Measurements from ENCODE around the gene OR2A2.

OR2A2 gene, protein sequence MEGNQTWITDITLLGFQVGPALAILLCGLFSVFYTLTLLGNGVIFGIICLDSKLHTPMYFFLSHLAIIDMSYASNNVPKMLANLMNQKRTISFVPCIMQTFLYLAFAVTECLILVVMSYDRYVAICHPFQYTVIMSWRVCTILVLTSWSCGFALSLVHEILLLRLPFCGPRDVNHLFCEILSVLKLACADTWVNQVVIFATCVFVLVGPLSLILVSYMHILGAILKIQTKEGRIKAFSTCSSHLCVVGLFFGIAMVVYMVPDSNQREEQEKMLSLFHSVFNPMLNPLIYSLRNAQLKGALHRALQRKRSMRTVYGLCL

DNA sequence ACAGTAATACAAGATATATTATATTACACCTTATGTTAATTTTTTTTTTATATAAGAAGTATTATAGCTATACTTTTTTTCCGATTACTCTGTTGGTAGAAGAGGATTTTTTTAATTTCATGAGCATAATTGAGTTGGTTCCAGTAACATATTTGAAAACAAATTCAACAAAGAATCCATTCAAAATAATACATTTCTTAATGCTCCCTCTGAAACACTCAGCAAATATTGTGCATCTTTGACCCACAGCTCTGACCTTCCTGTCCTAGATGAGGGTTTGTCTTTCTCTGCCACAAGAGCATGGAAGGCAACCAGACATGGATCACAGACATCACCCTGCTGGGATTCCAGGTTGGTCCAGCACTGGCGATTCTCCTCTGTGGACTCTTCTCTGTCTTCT, at the start of gene OR2A2:
Gene OR2A2 (plus strand): TSS at position 301 of the 400 bp plus-strand sequence. CDS start 0 bp downstream, at position 301.
- DNase-seq (no peak), ATAC-seq (replicated peaks) (no peak)
- H3K9me3 Mint-ChIP-seq: peaks cover 0 to 1% of the 10 kb centered on the region in 2 donors
- no peak within 1 kb of the TSS for H3K27ac Mint-ChIP-seq
- H3K36me3 Mint-ChIP-seq: no peaks in the 10 kb centered on the region
- peaks cover 0 to 2% of the 10 kb centered on the region in 2 donors for H3K4me1 Mint-ChIP-seq
- no peak within 1 kb of the TSS for H3K4me3 Mint-ChIP-seq
- peaks cover 16 to 26% of the 10 kb centered on the region in 2 donors for H3K27me3 Mint-ChIP-seq

DNA sequence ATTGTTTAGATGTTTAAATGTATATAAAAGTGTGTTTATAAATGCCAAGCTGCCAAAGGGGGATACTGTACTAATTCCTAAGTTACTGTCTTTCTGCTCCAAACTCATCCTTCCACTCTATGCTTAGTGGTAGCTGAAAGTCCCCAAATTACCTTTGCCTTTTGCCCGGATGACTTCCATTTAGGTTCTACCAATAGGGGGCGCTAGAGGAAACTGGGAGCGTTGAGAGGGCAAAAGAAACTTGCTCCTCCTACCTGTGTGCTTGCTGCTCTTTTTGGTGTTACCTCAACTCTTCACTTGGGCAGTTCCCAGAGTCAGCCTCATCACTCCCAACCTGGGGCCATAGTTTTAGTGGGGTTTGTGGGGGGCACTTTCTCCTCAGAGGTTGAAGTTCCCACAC, 45.7 kb upstream of the OR2A2 start:
- DNase-seq: no peak
- H3K4me3 Mint-ChIP-seq: no peak overlapping the region

DNA sequence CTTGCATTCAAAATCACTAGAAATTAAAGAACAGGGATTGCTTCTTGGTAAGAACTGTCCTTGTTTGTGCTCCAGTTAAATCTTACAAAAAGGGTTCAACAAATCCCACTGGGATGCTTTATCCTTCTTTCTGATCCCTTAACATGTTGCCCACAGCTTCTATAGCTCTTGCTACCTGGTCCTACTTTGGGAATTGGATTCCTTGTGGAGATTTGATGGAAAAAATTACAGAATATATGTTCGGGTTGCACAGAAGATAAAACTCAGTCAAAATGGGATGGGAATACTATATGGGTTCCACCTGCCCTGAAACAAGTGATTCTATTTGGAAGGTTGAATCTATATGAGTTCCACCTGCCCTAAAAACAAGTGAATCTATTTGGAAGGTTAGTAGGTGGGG, 39.9 kb upstream of the OR2A2 start, which contains the start of gene OR2A25:
Gene OR2A25 (plus strand): TSS at position 301 of the 400 bp plus-strand sequence. CDS start 4,409 bp downstream, outside the sequence.
- H3K4me3 Mint-ChIP-seq: no peak within 1 kb of the TSS
- no peak for ATAC-seq (replicated peaks)
- peaks cover 5 to 6% of the 10 kb centered on the region in 2 donors for H3K9me3 Mint-ChIP-seq
- H3K27ac Mint-ChIP-seq: no peak within 1 kb of the TSS
- no peak for DNase-seq
- H3K27me3 Mint-ChIP-seq: peaks cover 3 to 6% of the 10 kb centered on the region in 2 donors
- H3K4me1 Mint-ChIP-seq: no peaks in the 10 kb centered on the region
- no peaks in the 10 kb centered on the region for H3K36me3 Mint-ChIP-seq

More for the DNA sequence above, 45.7 kb upstream of the OR2A2 start:
- Mint-ChIP-seq H3K36me3 (no peaks in the 10 kb centered on the region), H3K27ac (no peak overlapping the region), H3K9me3 (peaks cover 19 to 20% of the 10 kb centered on the region in 2 donors), H3K4me1 (no peaks in the 10 kb centered on the region), H3K27me3 (peaks cover 13 to 18% of the 10 kb centered on the region in 2 donors)
- ATAC-seq (replicated peaks): no peak

DNA sequence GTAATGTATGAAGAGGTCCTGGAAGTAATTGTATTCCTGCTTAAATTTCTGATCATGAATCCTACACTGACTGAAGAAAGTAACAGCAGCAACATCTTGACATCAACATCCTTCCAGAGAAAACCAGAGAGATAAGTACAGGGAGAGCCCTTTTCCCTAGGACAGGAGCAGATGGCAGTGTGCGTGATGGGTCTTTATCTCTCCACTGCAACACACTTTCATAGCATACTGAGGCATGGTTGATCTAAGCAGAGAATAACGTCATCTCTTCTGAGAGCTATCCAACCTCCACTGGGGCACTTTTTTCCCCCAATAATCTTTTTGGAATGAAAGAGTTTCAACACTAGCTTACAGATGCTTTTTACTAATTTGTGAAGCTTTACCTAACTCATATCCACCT, 39.4 kb upstream of the OR2A2 start:
- ATAC-seq (replicated peaks): no peak
- H3K36me3 Mint-ChIP-seq: no peaks in the 10 kb centered on the region
- no peaks in the 10 kb centered on the region for H3K4me1 Mint-ChIP-seq

DNA sequence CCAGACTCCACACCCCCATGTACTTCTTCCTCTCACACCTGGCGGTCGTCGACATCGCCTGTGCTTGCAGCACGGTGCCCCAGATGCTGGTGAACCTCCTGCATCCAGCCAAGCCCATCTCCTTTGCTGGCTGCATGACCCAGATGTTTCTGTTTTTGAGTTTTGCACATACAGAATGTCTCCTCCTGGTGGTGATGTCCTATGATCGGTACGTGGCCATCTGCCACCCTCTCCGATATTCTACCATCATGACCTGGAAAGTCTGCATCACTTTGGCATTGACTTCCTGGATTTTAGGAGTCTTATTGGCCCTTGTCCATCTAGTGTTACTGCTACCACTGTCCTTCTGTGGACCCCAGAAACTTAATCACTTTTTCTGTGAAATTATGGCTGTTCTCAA, 35.0 kb upstream of the OR2A2 start:
- H3K27ac Mint-ChIP-seq: no peak overlapping the region
- ATAC-seq (replicated peaks) (no peak), DNase-seq (no peak)
- H3K9me3 Mint-ChIP-seq: no peaks in the 10 kb centered on the region
- H3K4me1 Mint-ChIP-seq: no peaks in the 10 kb centered on the region
- no peaks in the 10 kb centered on the region for H3K36me3 Mint-ChIP-seq
- peaks cover 6 to 10% of the 10 kb centered on the region in 2 donors for H3K27me3 Mint-ChIP-seq
- no peak overlapping the region for H3K4me3 Mint-ChIP-seq

More for the DNA sequence above, 39.4 kb upstream of the OR2A2 start:
- DNase-seq: no peak
- Mint-ChIP-seq H3K27me3 (peaks cover 6 to 8% of the 10 kb centered on the region in 2 donors), H3K9me3 (peaks cover 5 to 6% of the 10 kb centered on the region in 2 donors), H3K27ac (no peak overlapping the region), H3K4me3 (no peak overlapping the region)

DNA sequence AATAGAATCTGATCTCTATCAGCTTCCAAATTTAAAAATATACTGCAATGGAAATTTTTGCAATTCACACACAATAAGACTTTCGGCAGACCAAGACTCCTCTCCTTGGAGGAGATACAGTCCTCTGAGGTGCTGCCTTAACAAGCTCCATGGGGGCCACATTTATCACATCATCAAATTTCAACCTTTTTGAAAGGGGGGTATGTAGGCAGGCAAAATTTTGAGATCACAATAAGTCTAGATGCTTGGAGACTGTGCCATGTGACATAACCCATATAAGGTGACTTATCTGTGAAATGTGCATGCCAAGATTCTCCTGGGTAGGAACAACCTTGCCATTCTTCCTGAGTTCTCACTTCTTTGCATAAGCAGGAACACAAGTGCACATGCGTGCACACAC, 23.4 kb upstream of the OR2A2 start, which contains the start of gene OR2A12:
Gene OR2A12 (plus strand): TSS at position 301 of the 400 bp plus-strand sequence. CDS start 8,830 bp downstream, outside the sequence.
- H3K36me3 Mint-ChIP-seq: no peaks in the 10 kb centered on the region
- H3K4me1 Mint-ChIP-seq: no peaks in the 10 kb centered on the region
- no peak for DNase-seq
- peaks cover 0 to 4% of the 10 kb centered on the region in 2 donors for H3K9me3 Mint-ChIP-seq
- H3K27ac Mint-ChIP-seq: no peak within 1 kb of the TSS
- ATAC-seq (replicated peaks): no peak
- H3K27me3 Mint-ChIP-seq: peaks cover 0 to 12% of the 10 kb centered on the region in 2 donors
- no peak within 1 kb of the TSS for H3K4me3 Mint-ChIP-seq

DNA sequence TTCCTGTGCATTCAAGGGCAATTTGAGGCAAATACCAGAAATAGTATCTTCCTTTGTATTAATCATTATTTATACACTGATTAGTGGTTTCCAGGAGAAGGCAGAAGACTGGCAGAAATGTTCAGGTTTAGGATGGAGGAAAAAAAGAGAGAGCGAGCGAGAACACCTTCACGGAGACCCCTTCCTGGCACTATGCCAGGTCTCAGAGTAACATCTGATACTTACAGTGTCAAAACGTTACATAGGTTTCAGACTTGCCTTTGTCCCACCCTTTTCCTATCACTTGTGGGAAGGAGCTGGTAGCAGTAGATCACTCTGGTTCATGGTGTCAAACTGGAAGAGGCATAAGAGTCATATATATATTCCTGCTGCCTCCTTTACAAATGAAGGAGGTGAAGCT, 22.7 kb upstream of the OR2A2 start:
- DNase-seq (no peak), ATAC-seq (replicated peaks) (no peak)
- Mint-ChIP-seq H3K27me3 (peaks cover 0 to 8% of the 10 kb centered on the region in 2 donors), H3K4me3 (no peak overlapping the region), H3K9me3 (peaks cover 3 to 4% of the 10 kb centered on the region in 2 donors), H3K27ac (no peak overlapping the region), H3K4me1 (no peaks in the 10 kb centered on the region), H3K36me3 (no peaks in the 10 kb centered on the region)

DNA sequence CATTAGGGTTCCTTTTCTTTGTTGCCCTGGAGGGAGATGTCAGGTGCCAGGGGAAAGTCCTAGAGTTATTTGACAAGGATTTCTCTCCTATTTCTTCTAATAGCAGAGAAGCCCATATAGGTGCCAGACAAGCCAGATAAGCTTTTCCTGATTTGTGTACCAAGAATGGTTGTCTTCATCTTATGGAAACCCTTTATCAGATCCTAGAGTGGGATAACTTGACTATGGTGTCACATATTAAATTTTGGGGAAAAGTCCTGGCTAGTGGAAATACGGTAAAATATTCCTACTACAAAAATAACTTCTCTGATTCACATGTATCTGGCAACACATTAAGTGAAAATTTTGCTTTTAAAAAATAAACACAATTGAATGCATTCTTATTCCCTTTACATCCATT, 22.2 kb upstream of the OR2A2 start:
- Mint-ChIP-seq H3K4me1 (no peaks in the 10 kb centered on the region), H3K4me3 (no peak overlapping the region), H3K27ac (no peak overlapping the region), H3K36me3 (no peaks in the 10 kb centered on the region), H3K27me3 (peaks cover 0 to 3% of the 10 kb centered on the region in 2 donors), H3K9me3 (peaks cover 3 to 4% of the 10 kb centered on the region in 2 donors)
- ATAC-seq (replicated peaks): no peak
- DNase-seq: no peak

DNA sequence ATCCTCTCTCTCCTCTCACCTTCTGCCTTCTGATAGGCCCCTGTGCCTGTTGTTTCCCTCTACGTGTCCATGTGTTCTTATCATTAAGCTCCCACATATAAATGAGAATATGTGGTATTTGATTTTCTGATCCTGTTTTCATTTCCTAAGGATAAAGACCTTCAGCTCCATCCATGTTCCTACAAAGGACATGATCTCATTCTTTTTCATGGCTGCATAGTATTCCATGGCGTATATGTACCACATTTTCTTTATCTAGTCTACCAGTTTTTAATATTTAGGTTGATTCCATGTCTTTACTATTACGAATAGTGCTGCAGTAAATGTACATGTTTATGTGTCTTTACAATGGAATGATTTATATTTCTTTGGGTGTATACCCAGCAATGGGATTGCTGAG, 18.7 kb upstream of the OR2A2 start:
- no peak overlapping the region for H3K27ac Mint-ChIP-seq
- H3K4me3 Mint-ChIP-seq: no peak overlapping the region
- H3K36me3 Mint-ChIP-seq: no peaks in the 10 kb centered on the region
- no peak for DNase-seq
- peaks cover 3 to 4% of the 10 kb centered on the region in 2 donors for H3K9me3 Mint-ChIP-seq
- H3K4me1 Mint-ChIP-seq: no peaks in the 10 kb centered on the region
- no peak for ATAC-seq (replicated peaks)
- no peaks in the 10 kb centered on the region for H3K27me3 Mint-ChIP-seq

DNA sequence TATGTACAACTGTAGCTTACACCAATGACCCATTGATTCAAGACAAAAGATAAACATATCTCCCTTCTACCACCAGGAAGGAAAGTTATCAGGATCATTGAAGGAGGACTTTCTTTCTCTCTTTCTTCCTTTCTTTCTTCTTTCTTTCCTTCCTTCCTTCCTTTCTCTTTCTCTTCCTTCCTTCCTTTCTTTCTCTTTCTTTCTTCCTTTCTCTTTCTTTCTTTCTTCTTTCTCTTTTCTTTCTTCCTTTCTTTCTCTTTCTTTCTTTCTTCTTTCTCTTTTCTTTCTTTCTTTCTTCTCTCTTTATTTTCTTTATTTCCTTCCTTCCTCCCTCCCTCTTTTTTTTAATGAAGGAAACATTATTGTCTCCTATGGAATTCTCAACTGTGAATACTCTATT, 10.6 kb upstream of the OR2A2 start:
- H3K9me3 Mint-ChIP-seq: no peaks in the 10 kb centered on the region
- no peaks in the 10 kb centered on the region for H3K4me1 Mint-ChIP-seq

DNA sequence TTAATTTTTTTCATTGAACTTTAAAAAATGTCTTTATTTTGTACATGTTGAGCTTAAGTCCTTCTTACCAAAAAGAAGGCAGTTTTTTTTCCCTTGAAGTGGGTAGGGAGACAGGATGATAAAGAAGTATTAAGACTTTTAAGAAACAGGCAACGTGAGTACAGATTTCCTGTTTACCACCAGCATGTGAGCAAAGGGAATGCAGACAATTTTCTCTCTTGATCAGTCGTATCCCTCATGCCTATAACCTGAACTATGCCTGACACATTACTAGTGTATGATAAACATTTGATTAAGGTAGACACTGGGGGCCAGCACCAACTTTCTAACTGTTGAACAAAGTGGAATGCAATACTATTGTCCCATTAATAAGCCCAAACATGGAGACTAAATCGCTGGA, 8.8 kb upstream of the OR2A2 start:
- Mint-ChIP-seq H3K9me3 (no peaks in the 10 kb centered on the region), H3K36me3 (no peaks in the 10 kb centered on the region), H3K27ac (no peak overlapping the region), H3K4me1 (no peaks in the 10 kb centered on the region), H3K27me3 (peaks cover 0 to 22% of the 10 kb centered on the region in 2 donors), H3K4me3 (no peak overlapping the region)
- DNase-seq (no peak), ATAC-seq (replicated peaks) (no peak)

More for the DNA sequence above, 10.6 kb upstream of the OR2A2 start:
- H3K36me3 Mint-ChIP-seq: no peaks in the 10 kb centered on the region
- ATAC-seq (replicated peaks) (no peak), DNase-seq (no peak)
- H3K27ac Mint-ChIP-seq: no peak overlapping the region
- H3K27me3 Mint-ChIP-seq: peaks cover 0 to 21% of the 10 kb centered on the region in 2 donors
- no peak overlapping the region for H3K4me3 Mint-ChIP-seq

DNA sequence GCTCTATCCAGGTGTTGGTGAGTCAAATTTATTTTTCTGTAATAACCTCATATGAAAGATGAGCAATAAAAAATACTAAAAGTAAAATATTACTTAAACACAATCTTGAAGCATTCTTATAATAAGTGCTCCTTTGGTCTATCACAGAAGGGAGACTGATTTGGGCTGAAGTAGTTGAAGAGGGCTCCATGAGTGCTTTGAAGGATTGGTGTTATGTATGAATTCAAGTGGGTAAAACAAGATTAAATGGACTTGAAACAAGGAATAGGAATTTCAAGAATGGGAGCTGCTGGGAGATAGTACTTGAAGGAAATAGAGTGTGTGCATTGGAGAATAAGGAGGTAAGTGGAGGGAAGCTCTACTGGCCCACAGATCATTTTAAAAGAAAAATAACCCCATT, 7.3 kb upstream of the OR2A2 start:
- Mint-ChIP-seq H3K9me3 (no peaks in the 10 kb centered on the region), H3K27ac (no peak overlapping the region), H3K4me1 (peaks cover 0 to 2% of the 10 kb centered on the region in 2 donors), H3K27me3 (peaks cover 0 to 22% of the 10 kb centered on the region in 2 donors), H3K36me3 (no peaks in the 10 kb centered on the region), H3K4me3 (no peak overlapping the region)
- no peak for ATAC-seq (replicated peaks)
- DNase-seq: no peak

DNA sequence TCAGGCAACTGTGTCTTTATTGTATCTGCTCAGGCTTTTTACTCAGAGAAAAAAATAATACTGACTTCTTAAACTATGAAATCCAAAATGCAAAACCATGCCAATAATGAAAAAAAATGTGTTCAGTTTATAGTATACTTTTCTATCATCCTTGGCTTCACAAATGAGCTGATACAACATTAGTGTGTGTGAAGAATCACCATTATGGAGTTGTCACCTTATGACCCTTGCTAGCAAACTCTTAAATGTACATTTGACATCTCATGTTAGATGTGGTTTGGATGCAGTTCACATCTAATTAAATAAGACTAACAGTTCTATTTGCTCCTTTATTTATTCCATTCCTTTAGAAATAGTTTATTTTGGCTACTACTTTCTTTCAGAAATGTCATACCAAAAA, 4.2 kb upstream of the OR2A2 start:
- Mint-ChIP-seq H3K4me1 (peaks cover 0 to 2% of the 10 kb centered on the region in 2 donors), H3K4me3 (no peak overlapping the region), H3K27me3 (peaks cover 15 to 29% of the 10 kb centered on the region in 2 donors), H3K36me3 (no peaks in the 10 kb centered on the region), H3K9me3 (peaks cover 0 to 1% of the 10 kb centered on the region in 2 donors), H3K27ac (no peak overlapping the region)
- ATAC-seq (replicated peaks) (no peak), DNase-seq (no peak)

DNA sequence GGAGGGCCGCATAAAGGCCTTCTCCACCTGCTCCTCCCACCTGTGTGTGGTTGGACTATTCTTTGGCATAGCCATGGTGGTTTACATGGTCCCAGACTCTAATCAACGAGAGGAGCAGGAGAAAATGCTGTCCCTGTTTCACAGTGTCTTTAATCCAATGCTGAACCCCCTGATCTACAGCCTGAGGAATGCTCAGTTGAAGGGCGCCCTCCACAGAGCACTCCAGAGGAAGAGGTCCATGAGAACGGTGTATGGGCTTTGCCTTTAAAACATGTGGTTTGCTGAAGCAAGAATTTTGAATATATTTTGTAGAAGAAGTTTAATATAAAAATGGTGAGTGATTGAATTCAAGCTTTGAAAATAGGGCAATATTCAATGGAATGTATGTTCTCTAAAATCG, 889 bp downstream of the OR2A2 start:
- H3K4me1 Mint-ChIP-seq: peaks cover 0 to 2% of the 10 kb centered on the region in 2 donors
- no peak overlapping the region for H3K4me3 Mint-ChIP-seq
- DNase-seq: no peak
- no peak overlapping the region for H3K27ac Mint-ChIP-seq
- H3K36me3 Mint-ChIP-seq: no peaks in the 10 kb centered on the region
- H3K9me3 Mint-ChIP-seq: peaks cover 0 to 1% of the 10 kb centered on the region in 2 donors
- H3K27me3 Mint-ChIP-seq: peaks cover 16 to 26% of the 10 kb centered on the region in 2 donors
- no peak for ATAC-seq (replicated peaks)

DNA sequence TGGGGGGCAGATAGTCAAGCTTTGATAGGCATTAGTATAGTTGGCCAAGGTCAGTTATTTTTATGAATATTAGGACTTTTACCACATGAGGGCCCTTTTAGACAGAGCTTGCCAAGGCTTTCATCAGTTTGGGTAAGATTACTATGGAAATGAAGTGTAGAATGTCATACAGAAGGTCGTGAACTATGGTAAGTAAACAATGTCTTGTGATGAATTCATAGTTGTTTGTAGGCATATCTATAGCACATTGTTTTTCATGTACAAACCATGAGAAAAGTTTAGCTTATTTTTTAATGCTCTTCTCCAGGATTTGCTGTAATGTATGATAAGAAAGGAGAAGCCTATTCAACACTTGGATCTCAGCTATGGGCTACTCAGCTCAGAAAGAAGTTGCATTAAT, 4.3 kb downstream of the OR2A2 start:
- ATAC-seq (replicated peaks): no peak
- H3K9me3 Mint-ChIP-seq: no peaks in the 10 kb centered on the region
- DNase-seq: no peak
- no peaks in the 10 kb centered on the region for H3K36me3 Mint-ChIP-seq
- no peak overlapping the region for H3K27ac Mint-ChIP-seq
- no peak overlapping the region for H3K4me3 Mint-ChIP-seq
- H3K27me3 Mint-ChIP-seq: peaks cover 12 to 25% of the 10 kb centered on the region in 2 donors
- no peaks in the 10 kb centered on the region for H3K4me1 Mint-ChIP-seq
